HCT116 (cell line): ENCODE measurements around the gene KPNA2. TPM values are rescaled to one million over a fixed set of nuclear protein-coding genes. Genes with fewer than 3 reads are reported as not detected.

ENCODE experiments used
- ATAC-seq: fragments of 200-7000 bp; cut with Tn5 transposase; 2 replicates; pipeline ENCODE4 v1.9.1; 2020; ENCODE audit warnings: mild to moderate bottlenecking, moderate library complexity
- BruUV-seq: library from RNA; stranded (reverse); fragments of 400-500 nt; replicated peaks from 2 replicates; lab custom pipeline; 2021; lab: Mats Ljungman, UMichigan
- CTCF ChIA-PET: fragments of 300-600 bp; sonication (Branson Sonifier 250); formaldehyde crosslinking; loops from one replicate; lab custom pipeline; 2021; ENCODE audit warnings: antibody characterized with exemption; lab: Charles Lee
- POLR2A ChIA-PET: fragments of 300-600, 350-600 bp; sonication (Branson Sonifier 250); formaldehyde crosslinking; loops from one replicate; lab custom pipeline; 2021; ENCODE audit warnings: antibody characterized with exemption; lab: Charles Lee
- RAD21 ChIA-PET, 2 experiments: fragments of 300-600 bp; sonication (Branson Sonifier 250); formaldehyde crosslinking; loops; one replicate each; lab custom pipeline; 2023; ENCODE audit warnings: low total read pairs in 2 of 2; ENCODE audit not compliant: uncharacterized antibody in 2 of 2, unreplicated experiment in 2 of 2, low non-redundant PET in 1 of 2; lab: Charles Lee
- DNase-seq: peaks from one replicate; pipeline ENCODE4 v3.0.0-alpha.2; 2010; ENCODE audit warnings: low read depth, low spot score
- H2AFZ ChIP-seq: fragments of 200-600 bp; shearing (Covaris generic), sonication (generic); 2 replicates; pipeline ENCODE4 v1.6.1; 2017; ENCODE audit warnings: low read depth, mixed run types, mixed read lengths, antibody characterized with exemption, low read length; ENCODE audit not compliant: poor library complexity, severe bottlenecking
- H3K27ac ChIP-seq: 2 replicates; pipeline ENCODE4 v1.5.1; 2012; ENCODE audit warnings: low read depth, low read length
- H3K27me3 ChIP-seq: fragments of 200-600 bp; sonication (generic); 2 replicates; pipeline ENCODE4 v1.6.1; 2016; ENCODE audit warnings: mixed run types, low read length, mixed read lengths; ENCODE audit not compliant: insufficient read depth
- H3K36me3 ChIP-seq, 2 experiments: fragments of 200-500 bp in 1 of 2; fragments of 200-600 bp in 1 of 2; sonication (Bioruptor generic) in 1 of 2; sonication (generic) in 1 of 2; 2 replicates each; pipeline versions ENCODE4 v1.5.1 to v1.6.1; 2014 to 2016; ENCODE audit warnings: low read length in 2 of 2, inconsistent platforms in 1 of 2, mixed read lengths in 1 of 2, mixed run types in 1 of 2; ENCODE audit not compliant: insufficient read depth in 2 of 2, control insufficient read depth in 1 of 2
- H3K4me1 ChIP-seq, 2 experiments: fragments of 200-600 bp in 1 of 2; sonication (generic) in 1 of 2; 2 replicates each; pipeline versions ENCODE4 v1.5.1 to v1.6.1; 2012 to 2017; ENCODE audit warnings: low read length in 2 of 2, inconsistent platforms in 1 of 2, mild to moderate bottlenecking in 1 of 2, mixed read lengths in 1 of 2, mixed run types in 1 of 2, moderate library complexity in 1 of 2; ENCODE audit not compliant: insufficient read depth in 2 of 2, control insufficient read depth in 1 of 2
- H3K4me2 ChIP-seq: fragments of 200-600 bp; sonication (generic); 2 replicates; pipeline ENCODE4 v1.6.1; 2017; ENCODE audit warnings: mixed run types, low read length, mixed read lengths
- H3K4me3 ChIP-seq, 2 experiments: fragments of 200-600 bp in 1 of 2; sonication (generic) in 1 of 2; replicated peaks in 1 of 2; 2 replicates each; pipeline ENCODE4 v1.5.1; 2011 to 2016; ENCODE audit warnings: low read length in 2 of 2, control low read depth in 1 of 2, low read depth in 1 of 2, mild to moderate bottlenecking in 1 of 2, mixed read lengths in 1 of 2, mixed run types in 1 of 2
- H3K79me2 ChIP-seq: fragments of 200-600 bp; sonication (generic); 2 replicates; pipeline ENCODE4 v1.6.1; 2017; ENCODE audit warnings: mild to moderate bottlenecking, mixed run types, low read length, moderate library complexity, mixed read lengths; ENCODE audit not compliant: insufficient read depth
- H3K9ac ChIP-seq: fragments of 200-600 bp; sonication (generic); 2 replicates; pipeline ENCODE4 v1.6.1; 2016; ENCODE audit warnings: low read length, mixed read lengths
- H3K9me2 ChIP-seq: fragments of 200-600 bp; sonication (generic), shearing (Covaris generic); 2 replicates; pipeline ENCODE4 v1.6.1; 2017; ENCODE audit warnings: mixed run types, mild to moderate bottlenecking, moderate library complexity; ENCODE audit not compliant: insufficient read depth
- H3K9me3 ChIP-seq, 2 experiments: fragments of 200-500 bp in 1 of 2; fragments of 200-600 bp in 1 of 2; sonication (Bioruptor generic) in 1 of 2; sonication (generic) in 1 of 2; 2 replicates each; pipeline ENCODE4 v1.6.1; 2014 to 2017; ENCODE audit warnings: low read length in 2 of 2, mixed read lengths in 2 of 2, inconsistent platforms in 1 of 2, low read depth in 1 of 2, mild to moderate bottlenecking in 1 of 2, mixed run types in 1 of 2, moderate library complexity in 1 of 2; ENCODE audit not compliant: control insufficient read depth in 1 of 2, insufficient read depth in 1 of 2
- H4K20me1 ChIP-seq: fragments of 200-600 bp; sonication (generic), shearing (Covaris generic); 2 replicates; pipeline ENCODE4 v1.6.1; 2017; ENCODE audit warnings: mixed run types, mild to moderate bottlenecking, moderate library complexity; ENCODE audit not compliant: insufficient read depth
- CEBPB ChIP-seq: IDR thresholded peaks from 2 replicates; pipeline ENCODE4 v1.6.1; 2012; ENCODE audit warnings: low read depth
- SRF ChIP-seq: IDR thresholded peaks from 2 replicates; pipeline ENCODE4 v1.6.1; 2012; ENCODE audit warnings: low read depth
- YY1 ChIP-seq: IDR thresholded peaks from 2 replicates; pipeline ENCODE4 v1.6.1; 2011; ENCODE audit warnings: low read length, low read depth, moderate library complexity, mild to moderate bottlenecking; ENCODE audit not compliant: insufficient replicate concordance; ENCODE audit errors: extremely low read depth
- intact Hi-C: fragments of 100-400 bp; cut with micrococcal nuclease; formaldehyde crosslinking; loops from 2 replicates; pipeline ENCODE4 v1.10.0; 2022
- total RNA-seq: library from RNA; stranded (reverse); gene quantifications from one replicate; pipeline ENCODE4 v1.2.1, GENCODE V29; 2021; ENCODE audit not compliant: unreplicated experiment
- TF ChIP-seq, protein P1 (sequence below): IDR thresholded peaks from 2 replicates; pipeline ENCODE4 v1.6.1; 2011; ENCODE audit warnings: mild to moderate bottlenecking, low read length, moderate library complexity; ENCODE audit not compliant: insufficient replicate concordance; ENCODE audit errors: extremely low read depth

KPNA2 gene
- total RNA-seq, 1 experiment from 2014 or later = 330 TPM

GRCh38 chr17:68047153-68047846 is 11.8 kb downstream of the KPNA2 start:
- Histone ChIP-seq H3K27ac (no peak overlapping the region), H3K9me3 (no peaks in the 10 kb centered on the region), H3K79me2 (peaks cover 10% of the 10 kb centered on the region), H3K9ac (no peak overlapping the region), H2AFZ (no peak overlapping the region), H3K36me3 (peaks cover 44 to 46% of the 10 kb centered on the region in 2 experiments), H3K4me3 (no peak overlapping the region), H3K9me2 (no peaks in the 10 kb centered on the region), H3K4me2 (no peak overlapping the region), H4K20me1 (peaks cover 1% of the 10 kb centered on the region; the same call in 1 of the 2 replicates), H3K4me1 (no peaks in the 10 kb centered on the region), H3K27me3 (no peaks in the 10 kb centered on the region)
- ATAC-seq (no peak), DNase-seq (no peak)
- ChIA-PET POLR2A (interaction anchor here (1.7 kb wide), 1 partner anchor 11 kb away, joined by 3 read pairs; no protein-coding TSS in a partner anchor), RAD21 (no interaction called here), CTCF (interaction anchor here (1.1 kb wide), 1 partner anchor 153 kb away, joined by 3 read pairs; no protein-coding TSS in a partner anchor)
- intact Hi-C loops = no loop called here
- no TSS peak for BruUV-seq
- TF ChIP-seq YY1 (no peak), SRF (no peak), CEBPB (no peak)
- TF ChIP-seq, protein P1, sequence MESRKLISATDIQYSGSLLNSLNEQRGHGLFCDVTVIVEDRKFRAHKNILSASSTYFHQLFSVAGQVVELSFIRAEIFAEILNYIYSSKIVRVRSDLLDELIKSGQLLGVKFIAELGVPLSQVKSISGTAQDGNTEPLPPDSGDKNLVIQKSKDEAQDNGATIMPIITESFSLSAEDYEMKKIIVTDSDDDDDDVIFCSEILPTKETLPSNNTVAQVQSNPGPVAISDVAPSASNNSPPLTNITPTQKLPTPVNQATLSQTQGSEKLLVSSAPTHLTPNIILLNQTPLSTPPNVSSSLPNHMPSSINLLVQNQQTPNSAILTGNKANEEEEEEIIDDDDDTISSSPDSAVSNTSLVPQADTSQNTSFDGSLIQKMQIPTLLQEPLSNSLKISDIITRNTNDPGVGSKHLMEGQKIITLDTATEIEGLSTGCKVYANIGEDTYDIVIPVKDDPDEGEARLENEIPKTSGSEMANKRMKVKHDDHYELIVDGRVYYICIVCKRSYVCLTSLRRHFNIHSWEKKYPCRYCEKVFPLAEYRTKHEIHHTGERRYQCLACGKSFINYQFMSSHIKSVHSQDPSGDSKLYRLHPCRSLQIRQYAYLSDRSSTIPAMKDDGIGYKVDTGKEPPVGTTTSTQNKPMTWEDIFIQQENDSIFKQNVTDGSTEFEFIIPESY = no peak
